DMS79 (cell line): ENCODE data around the gene STEAP1.

Experiments
- DNase-seq: peaks from one replicate; lab custom pipeline; 2025; lab: John Stamatoyannopoulos, UW

STEAP1 gene

GRCh38 chr7:90211391-90212148 is 57.3 kb downstream of the STEAP1 start, which contains the start of gene STEAP2:
TSS of gene STEAP2 (plus strand) at chr7:90211740. CDS start at chr7:90225083, 13,343 bp downstream.
- no peak for DNase-seq

- no peak for DNase-seq
These were observed 57.9 kb downstream of the STEAP1 start for GRCh38 chr7:90212149-90212495.

- no peak for DNase-seq
These were observed 59.3 kb downstream of the STEAP1 start for GRCh38 chr7:90213521-90213920.
